ENCODE data around the gene MXD3.

MXD3 gene

GRCh38 chr5:177335701-177336065, 24.0 kb upstream of the MXD3 start:
- DNase-seq (ENCODE audit: low read depth), result no peak
- TF ChIP-seq CTCF (IDR thresholded peaks at IDR 0.05; ENCODE audit: insufficient read depth, low read depth, low read length, missing control alignments), result no peak
- no peak overlapping the region for H3K4me3 ChIP-seq (ENCODE audit: low read length)

- H3K4me3 ChIP-seq (ENCODE audit: low read length), result no peak overlapping the region
- no peak for TF ChIP-seq CTCF (IDR thresholded peaks at IDR 0.05; ENCODE audit: insufficient read depth, low read depth, low read length, missing control alignments)
- no peak for DNase-seq (ENCODE audit: low read depth)
Measured at GRCh38 chr5:177334781-177335700, 23.3 kb upstream of the MXD3 start.

- no peak for DNase-seq (ENCODE audit: low read depth)
- no peak for TF ChIP-seq CTCF (IDR thresholded peaks at IDR 0.05; ENCODE audit: insufficient read depth, low read depth, low read length, missing control alignments)
- H3K4me3 ChIP-seq (ENCODE audit: low read length), result no peak overlapping the region
Measured at GRCh38 chr5:177334155-177334551, 22.5 kb upstream of the MXD3 start.

- TF ChIP-seq CTCF (IDR thresholded peaks at IDR 0.05; ENCODE audit: insufficient read depth, low read depth, low read length, missing control alignments), result no peak
- H3K4me3 ChIP-seq (ENCODE audit: low read length), result no peak overlapping the region
- no peak for DNase-seq (ENCODE audit: low read depth)
Measured at GRCh38 chr5:177333420-177334154, 21.9 kb upstream of the MXD3 start.

GRCh38 chr5:177332896-177333260, 21.2 kb upstream of the MXD3 start:
- TF ChIP-seq CTCF (IDR thresholded peaks at IDR 0.05; ENCODE audit: insufficient read depth, low read depth, low read length, missing control alignments), result no peak
- H3K4me3 ChIP-seq (ENCODE audit: low read length), result no peak overlapping the region
- no peak for DNase-seq (ENCODE audit: low read depth)

- DNase-seq (ENCODE audit: low read depth), result no peak
- no peak overlapping the region for H3K4me3 ChIP-seq (ENCODE audit: low read length)
- no peak for TF ChIP-seq CTCF (IDR thresholded peaks at IDR 0.05; ENCODE audit: insufficient read depth, low read depth, low read length, missing control alignments)
Measured at GRCh38 chr5:177332031-177332895, 20.6 kb upstream of the MXD3 start.

Measured in epithelial cell of esophagus (primary cell).